GM19467 (cell line): ENCODE data around the gene RPS16.

Experiments
- ATAC-seq: cut with Tn5 transposase; IDR thresholded peaks from one replicate; pipeline ENCODE4 v1.9.1; 2021; ENCODE audit warnings: mild to moderate bottlenecking, moderate library complexity; ENCODE audit not compliant: unreplicated experiment

The RPS16 gene

GRCh38 chr19:39390451-39390750 lies 45.3 kb downstream of the RPS16 start:
- no peak for ATAC-seq

- no peak for ATAC-seq
These were observed 45.9 kb downstream of the RPS16 start for GRCh38 chr19:39389631-39390414.

DNA sequence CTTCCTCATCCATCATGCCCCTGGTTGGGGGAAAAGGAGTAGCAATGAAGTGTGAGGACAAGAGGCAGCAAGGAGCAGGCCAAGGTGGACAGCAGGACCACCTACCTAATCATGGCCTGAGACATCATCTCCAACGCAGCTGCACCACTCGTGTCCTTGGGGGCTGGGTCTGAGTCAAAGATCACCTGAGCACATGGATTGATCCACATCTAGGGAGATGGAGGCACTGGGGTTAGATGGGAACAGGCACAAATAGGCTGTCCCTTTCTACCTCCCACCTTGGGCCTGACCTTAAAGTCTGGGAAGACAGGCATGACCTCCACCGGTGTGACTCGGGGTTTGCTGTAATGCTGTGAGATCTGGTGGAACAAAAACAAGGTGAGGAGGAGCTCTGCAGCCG lies 47.1 kb downstream of the RPS16 start:
- ATAC-seq: no peak

- no peak for ATAC-seq
These were observed 49.2 kb downstream of the RPS16 start for GRCh38 chr19:39386557-39386956.

DNA sequence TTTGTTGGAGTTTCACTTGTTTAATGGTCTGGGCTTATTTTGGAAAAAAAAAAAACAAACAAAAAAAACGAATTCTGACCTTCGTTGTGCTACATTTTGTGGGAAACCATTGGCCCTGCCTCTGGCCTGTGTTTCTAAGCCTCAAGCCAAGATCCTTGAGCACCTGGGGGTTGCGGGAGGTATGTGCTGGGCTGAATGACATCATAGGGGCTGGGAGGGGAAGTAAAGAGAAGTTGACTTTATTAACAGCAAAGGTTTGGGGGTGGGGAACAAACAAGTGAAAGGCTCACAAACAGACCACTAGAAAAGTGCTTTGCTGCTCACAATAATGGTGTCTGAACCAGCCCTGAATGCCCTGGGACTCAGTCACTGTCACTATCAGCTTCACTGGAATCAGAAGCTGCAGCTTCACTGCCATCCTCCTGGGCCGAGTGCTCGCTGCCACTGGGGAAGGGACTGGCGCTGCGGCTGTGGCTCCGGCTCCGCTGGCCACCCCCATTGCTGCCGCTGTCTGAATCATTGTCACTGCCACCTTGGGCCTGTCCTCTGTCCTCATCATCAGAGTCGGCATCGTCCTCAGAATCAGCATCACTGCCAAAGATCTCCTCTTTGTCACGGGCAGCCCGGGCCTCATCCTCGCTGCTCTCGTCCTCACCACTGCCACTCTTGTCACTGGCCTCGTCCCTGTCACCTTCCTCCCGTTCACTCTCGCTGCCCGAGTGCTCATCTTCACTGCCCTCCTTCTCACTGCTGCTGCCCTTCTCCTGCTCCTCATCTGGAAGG lies 49.9 kb downstream of the RPS16 start:
- ATAC-seq: no peak

GRCh38 chr19:39384839-39385568 lies 50.7 kb downstream of the RPS16 start:
- ATAC-seq: no peak
